Temporal lobe (tissue), 2 donors: ENCODE results near the gene EXOSC5. TPM values are rescaled to one million over a fixed set of nuclear protein-coding genes. Genes with fewer than 3 reads are reported as not detected.

Experiments
- small RNA-seq: library from RNA; depleted of rRNA; stranded (forward); fragments of <200 nt; gene quantifications from one replicate; pipeline ENCODE3, GENCODE V24; 2014; ENCODE audit warnings: low replicate concordance
- total RNA-seq: library from RNA; depleted of rRNA; stranded (reverse); fragments of >200 nt; gene quantifications from one replicate; pipeline ENCODE4 v1.2.3, GENCODE V29; 2014

Gene EXOSC5
- total RNA-seq, 1 donor from 2014 or later, result 10.8 TPM

Small RNA genes within 50 kb of the gene (small RNA-seq; reads per million reads assigned to genes)
- gene RF00017, result not detected

Other genes with a start within 250 kb of the EXOSC5 start
- gene CYP2S1, start 204.1 kb downstream of the EXOSC5 start, total RNA-seq, result under 0.01 TPM
- gene AXL, start 178.1 kb downstream of the EXOSC5 start, total RNA-seq, result 7.1 TPM
- 101 TPM for gene HNRNPUL1, start 133.0 kb downstream of the EXOSC5 start, total RNA-seq
- 6.4 TPM for gene CCDC97, start 87.2 kb downstream of the EXOSC5 start, total RNA-seq
- 2.7 TPM for gene TGFB1, start 43.4 kb downstream of the EXOSC5 start, total RNA-seq
- 2.2 TPM for gene B9D2, start 33.2 kb downstream of the EXOSC5 start, total RNA-seq
- gene TMEM91, start 20.8 kb downstream of the EXOSC5 start, total RNA-seq, result 4.2 TPM
- 27.5 TPM for gene BCKDHA, start 459 bp upstream of the EXOSC5 start, total RNA-seq
- gene B3GNT8, start 30.0 kb upstream of the EXOSC5 start, total RNA-seq, result 0.49 TPM
- gene DMAC2, start 42.6 kb upstream of the EXOSC5 start, total RNA-seq, result 15.5 TPM
- not detected for gene ERICH4, start 45.8 kb upstream of the EXOSC5 start, total RNA-seq
- gene CEACAM21, start 178.8 kb upstream of the EXOSC5 start, total RNA-seq, result 0.74 TPM
- not detected for gene CEACAM4, start 229.7 kb upstream of the EXOSC5 start, total RNA-seq